HepG2 (cell line): ENCODE results near the gene ERMAP. TPM values are rescaled to one million over a fixed set of nuclear protein-coding genes. Genes with fewer than 3 reads are reported as not detected.

Experiments
- CBFB ChIP-seq: sonication (generic); formaldehyde crosslinking; IDR thresholded peaks from 2 replicates; pipeline ENCODE4 v1.4.0; 2020; ENCODE audit warnings: missing genetic modification reagents
- HOXA7 ChIP-seq: sonication (generic); formaldehyde crosslinking; IDR thresholded peaks from 2 replicates; pipeline ENCODE4 v1.8.1; 2022; ENCODE audit warnings: mild to moderate bottlenecking, missing genetic modification reagents, moderate library complexity
- MIER3 ChIP-seq: IDR thresholded peaks from 2 replicates; pipeline ENCODE4 v1.6.1; 2016; ENCODE audit warnings: missing compliant biosample characterization, borderline replicate concordance
- MTERF4 ChIP-seq: sonication (generic); formaldehyde crosslinking; IDR thresholded peaks from 2 replicates; pipeline ENCODE4 v1.8.0; 2023; ENCODE audit warnings: mild to moderate bottlenecking, missing genetic modification reagents
- RERE ChIP-seq: IDR thresholded peaks from 2 replicates; pipeline ENCODE4 v1.6.1; 2016; ENCODE audit warnings: low read depth, missing genetic modification reagents, missing compliant biosample characterization
- ZNF142 ChIP-seq: sonication (generic); formaldehyde crosslinking; IDR thresholded peaks from 2 replicates; pipeline ENCODE4 v1.4.0; 2020; ENCODE audit warnings: missing genetic modification reagents
- ZNF205 ChIP-seq: IDR thresholded peaks from 2 replicates; pipeline ENCODE4 v1.6.1; 2018; ENCODE audit warnings: missing biosample characterization, missing genetic modification reagents
- ZNF746 ChIP-seq: sonication (generic); formaldehyde crosslinking; IDR thresholded peaks from 2 replicates; pipeline ENCODE4 v1.8.0; 2022; ENCODE audit warnings: mild to moderate bottlenecking, missing genetic modification reagents
- ZNF749 ChIP-seq: sonication (generic); formaldehyde crosslinking; IDR thresholded peaks from 2 replicates; pipeline ENCODE4 v1.8.0; 2022; ENCODE audit warnings: mild to moderate bottlenecking, missing genetic modification reagents, moderate library complexity, borderline replicate concordance
- polyA plus RNA-seq, 8 experiments: library from polyadenylated mRNA; depleted of rRNA in 3 of 8; stranded (reverse) in 7 of 8; unstranded in 1 of 8; fragments of >200 nt; fragmentation: Illumina TruSeq in 4 of 8; extraction: Trizol in 4 of 8; gene quantifications; 2 replicates each; pipeline versions ENCODE4 v1.2.1 to v1.2.3, GENCODE V29; 2011 to 2016; ENCODE audit warnings: low read depth in 4 of 8, missing spikeins in 1 of 8, mixed read lengths in 1 of 8; ENCODE audit not compliant: insufficient read depth in 1 of 8
- total RNA-seq, 5 experiments: library from RNA; depleted of rRNA; stranded (reverse); fragments of >200 nt; fragmentation: Illumina TruSeq; extraction: Trizol; gene quantifications; 2 replicates each; pipeline ENCODE4 v1.2.3, GENCODE V29; 2016; ENCODE audit warnings: low read depth in 1 of 5
- TF ChIP-seq, protein P1 (sequence below): sonication (generic); formaldehyde crosslinking; IDR thresholded peaks from 2 replicates; pipeline ENCODE4 v1.8.1; 2023; ENCODE audit warnings: mild to moderate bottlenecking, missing genetic modification reagents
- TF ChIP-seq, protein P2 (sequence below): sonication (generic); formaldehyde crosslinking; IDR thresholded peaks from 2 replicates; pipeline ENCODE4 v1.4.0; 2020; ENCODE audit warnings: missing genetic modification reagents

ERMAP gene
- total and polyA plus RNA-seq, 2 of the 13 experiments (the other 11 are each of a cell fraction or from before 2014, with no cell fraction given), result 2.2 to 4.4 TPM

GRCh38 chr1:42816585-42817439, at the start of gene ERMAP, which contains the start of gene SVBP (continued):
- TF ChIP-seq MTERF4 (CRISPR knock-in tag) (no peak), ZNF205 (CRISPR knock-in tag) (no peak), MIER3 (CRISPR knock-in tag) (no peak), HOXA7 (CRISPR knock-in tag) (no peak), ZNF749 (no peak), RERE (CRISPR knock-in tag) (no peak), ZNF142 (CRISPR knock-in tag) (peak; percentile 62), CBFB (no peak), ZNF746 (CRISPR knock-in tag) (0 out of 2 replicates have a peak, but pooled peaks have one; percentile 16)
- TF ChIP-seq, protein P1, sequence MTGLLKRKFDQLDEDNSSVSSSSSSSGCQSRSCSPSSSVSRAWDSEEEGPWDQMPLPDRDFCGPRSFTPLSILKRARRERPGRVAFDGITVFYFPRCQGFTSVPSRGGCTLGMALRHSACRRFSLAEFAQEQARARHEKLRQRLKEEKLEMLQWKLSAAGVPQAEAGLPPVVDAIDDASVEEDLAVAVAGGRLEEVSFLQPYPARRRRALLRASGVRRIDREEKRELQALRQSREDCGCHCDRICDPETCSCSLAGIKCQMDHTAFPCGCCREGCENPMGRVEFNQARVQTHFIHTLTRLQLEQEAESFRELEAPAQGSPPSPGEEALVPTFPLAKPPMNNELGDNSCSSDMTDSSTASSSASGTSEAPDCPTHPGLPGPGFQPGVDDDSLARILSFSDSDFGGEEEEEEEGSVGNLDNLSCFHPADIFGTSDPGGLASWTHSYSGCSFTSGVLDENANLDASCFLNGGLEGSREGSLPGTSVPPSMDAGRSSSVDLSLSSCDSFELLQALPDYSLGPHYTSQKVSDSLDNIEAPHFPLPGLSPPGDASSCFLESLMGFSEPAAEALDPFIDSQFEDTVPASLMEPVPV (CRISPR knock-in tag), result no peak
- TF ChIP-seq, protein P2, sequence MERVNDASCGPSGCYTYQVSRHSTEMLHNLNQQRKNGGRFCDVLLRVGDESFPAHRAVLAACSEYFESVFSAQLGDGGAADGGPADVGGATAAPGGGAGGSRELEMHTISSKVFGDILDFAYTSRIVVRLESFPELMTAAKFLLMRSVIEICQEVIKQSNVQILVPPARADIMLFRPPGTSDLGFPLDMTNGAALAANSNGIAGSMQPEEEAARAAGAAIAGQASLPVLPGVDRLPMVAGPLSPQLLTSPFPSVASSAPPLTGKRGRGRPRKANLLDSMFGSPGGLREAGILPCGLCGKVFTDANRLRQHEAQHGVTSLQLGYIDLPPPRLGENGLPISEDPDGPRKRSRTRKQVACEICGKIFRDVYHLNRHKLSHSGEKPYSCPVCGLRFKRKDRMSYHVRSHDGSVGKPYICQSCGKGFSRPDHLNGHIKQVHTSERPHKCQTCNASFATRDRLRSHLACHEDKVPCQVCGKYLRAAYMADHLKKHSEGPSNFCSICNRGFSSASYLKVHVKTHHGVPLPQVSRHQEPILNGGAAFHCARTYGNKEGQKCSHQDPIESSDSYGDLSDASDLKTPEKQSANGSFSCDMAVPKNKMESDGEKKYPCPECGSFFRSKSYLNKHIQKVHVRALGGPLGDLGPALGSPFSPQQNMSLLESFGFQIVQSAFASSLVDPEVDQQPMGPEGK (CRISPR knock-in tag), result peak; percentile 53
